K562 (cell line): ENCODE data around the gene HTR2A. TPM values are rescaled to one million over a fixed set of nuclear protein-coding genes. Genes with fewer than 3 reads are reported as not detected.

Experiments used
- ATAC-seq: fragments of 200-7000 bp; cut with Tn5 transposase; 3 replicates; pipeline ENCODE4 v1.9.1; 2020; ENCODE audit warnings: moderate library complexity
- BruUV-seq: library from RNA; stranded (reverse); fragments of 400-500 nt; replicated peaks from 2 replicates; lab custom pipeline; 2021; lab: Mats Ljungman, UMichigan
- CTCF ChIA-PET: fragments of 300-600 bp; formaldehyde crosslinking; extraction: SDS; loops from one replicate; lab custom pipeline; 2021; ENCODE audit warnings: low intra/inter-chr PET ratio; lab: Yijun Ruan, JAX
- POLR2A ChIA-PET: fragments of 300-600, 350-650 bp; sonication (Branson Sonifier 250); formaldehyde crosslinking; extraction: SDS; loops from one replicate; lab custom pipeline; 2021; ENCODE audit warnings: antibody characterized with exemption, inconsistent platforms; lab: Yijun Ruan, JAX
- DNase-seq, 4 experiments: peaks; one replicate each; pipeline versions ENCODE4 v3.0.0 to v3.0.0-alpha.2; 2011 to 2018; ENCODE audit warnings: low spot score in 3 of 4, mixed read lengths in 3 of 4; ENCODE audit errors: extremely low read depth in 1 of 4
- FAIRE-seq: peaks from 2 replicates; lab custom pipeline; 2011; peaks lifted over from hg19 to GRCh38; lab: Jason Lieb, UNC
- H2AFZ ChIP-seq: 2 replicates; pipeline ENCODE4 v1.6.0; 2011; ENCODE audit warnings: low read depth, low read length, control low read depth, inconsistent platforms
- H3K27ac ChIP-seq: fragments of 200-600 bp; 3 replicates; pipeline ENCODE4 v1.8.0; 2011; ENCODE audit warnings: low read depth, mild to moderate bottlenecking, control low read depth, inconsistent platforms, low read length, moderate library complexity, mixed read lengths; ENCODE audit errors: extremely low read depth
- H3K27me3 ChIP-seq, 2 experiments: fragments of 300-600 bp in 1 of 2; 2 replicates in 1 of 2; 3 replicates in 1 of 2; pipeline versions ENCODE4 v1.6.0 to v1.8.0; 2011; ENCODE audit warnings: inconsistent platforms in 2 of 2, low read length in 2 of 2, mild to moderate bottlenecking in 1 of 2, mixed read lengths in 1 of 2, moderate library complexity in 1 of 2; ENCODE audit not compliant: control insufficient read depth in 2 of 2, insufficient read depth in 2 of 2
- H3K36me3 ChIP-seq: fragments of 300-600 bp; 3 replicates; pipeline ENCODE4 v1.8.0; 2011; ENCODE audit warnings: mild to moderate bottlenecking, low read length, inconsistent platforms; ENCODE audit not compliant: control insufficient read depth, insufficient read depth
- H3K4me1 ChIP-seq, 2 experiments: fragments of 200-600 bp in 1 of 2; replicated peaks in 1 of 2; 2 replicates in 1 of 2; 3 replicates in 1 of 2; pipeline versions ENCODE4 v1.5.1 to v1.8.0; 2011; ENCODE audit warnings: inconsistent platforms in 2 of 2, low read length in 2 of 2, mild to moderate bottlenecking in 1 of 2, mixed read lengths in 1 of 2, moderate library complexity in 1 of 2; ENCODE audit not compliant: control insufficient read depth in 2 of 2, insufficient read depth in 2 of 2
- H3K4me2 ChIP-seq: 2 replicates; pipeline ENCODE4 v1.6.1; 2011; ENCODE audit warnings: low read length, control low read depth, inconsistent platforms, mixed read lengths; ENCODE audit not compliant: insufficient read depth
- H3K4me3 ChIP-seq: fragments of 200-600 bp; sonication (generic), shearing (Covaris generic); 2 replicates; pipeline ENCODE4 v1.5.1; 2016; ENCODE audit warnings: control low read depth, inconsistent platforms
- H3K79me2 ChIP-seq: fragments of 200-600 bp; 3 replicates; pipeline ENCODE4 v1.8.0; 2011; ENCODE audit warnings: low read length, inconsistent platforms; ENCODE audit not compliant: control insufficient read depth, insufficient read depth
- H3K9ac ChIP-seq, 2 experiments: 2 replicates each; pipeline versions ENCODE4 v1.6.0 to v1.6.1; 2011; ENCODE audit warnings: low read depth in 2 of 2, low read length in 2 of 2, control low read depth in 1 of 2, inconsistent platforms in 1 of 2, mild to moderate bottlenecking in 1 of 2, mixed read lengths in 1 of 2; ENCODE audit not compliant: insufficient read depth in 1 of 2
- H3K9me1 ChIP-seq: one replicate; pipeline ENCODE4 v1.6.0; 2011; ENCODE audit warnings: inconsistent platforms, mild to moderate bottlenecking, low read length, moderate library complexity; ENCODE audit not compliant: control insufficient read depth, insufficient read depth
- H3K9me3 ChIP-seq: replicated peaks from 2 replicates; pipeline ENCODE4 v1.5.1; 2011; ENCODE audit warnings: low read depth, low read length, inconsistent platforms; ENCODE audit not compliant: control insufficient read depth, insufficient read depth
- H4K20me1 ChIP-seq: replicated peaks from 2 replicates; pipeline ENCODE4 v1.6.1; 2011; ENCODE audit warnings: low read length, inconsistent platforms, mixed read lengths; ENCODE audit not compliant: control insufficient read depth, insufficient read depth
- in situ Hi-C: fragments of 300-500 bp; cut with MboI; formaldehyde crosslinking; loops from 4 replicates; pipeline ENCODE4 v1.15.0; 2018; ENCODE audit warnings: inconsistent platforms, mixed read lengths
- intact Hi-C: fragments of 100-400 bp; cut with micrococcal nuclease; formaldehyde crosslinking; loops from 2 replicates; pipeline ENCODE4 v1.14.2; 2022
- polyA plus RNA-seq, 8 experiments: library from polyadenylated mRNA; depleted of rRNA in 4 of 8; stranded (reverse) in 5 of 8; unstranded in 3 of 8; fragments of >200 nt; fragmentation: Nextera tagmentation in 2 of 8; fragmentation: Illumina TruSeq in 1 of 8; extraction: Ambion mirVana in 2 of 8; extraction: Trizol in 1 of 8; gene quantifications; 2 replicates each; pipeline versions ENCODE4 v1.2.1 to v1.2.3, GENCODE V29; 2011 to 2014; ENCODE audit warnings: inconsistent platforms in 1 of 8, missing spikeins in 1 of 8
- total RNA-seq, 7 experiments: library from RNA; depleted of rRNA in 6 of 7; stranded (reverse); fragments of >200 nt in 6 of 7; fragmentation: Illumina TruSeq in 2 of 7; extraction: Trizol in 2 of 7; gene quantifications; 2 replicates each; pipeline versions ENCODE4 v1.2.1 to v1.2.3, GENCODE V29; 2011 to 2021; ENCODE audit warnings: low replicate concordance in 1 of 7
- TF ChIP-seq, protein P1 (sequence below): sonication (generic); formaldehyde crosslinking; IDR thresholded peaks from 2 replicates; pipeline ENCODE4 v1.8.1; 2023; ENCODE audit warnings: mild to moderate bottlenecking, missing genetic modification reagents

The HTR2A gene
- total and polyA plus RNA-seq, 9 of the 15 experiments (the other 6 are each of a cell fraction or from before 2014, with no cell fraction given) = not detected

DNA sequence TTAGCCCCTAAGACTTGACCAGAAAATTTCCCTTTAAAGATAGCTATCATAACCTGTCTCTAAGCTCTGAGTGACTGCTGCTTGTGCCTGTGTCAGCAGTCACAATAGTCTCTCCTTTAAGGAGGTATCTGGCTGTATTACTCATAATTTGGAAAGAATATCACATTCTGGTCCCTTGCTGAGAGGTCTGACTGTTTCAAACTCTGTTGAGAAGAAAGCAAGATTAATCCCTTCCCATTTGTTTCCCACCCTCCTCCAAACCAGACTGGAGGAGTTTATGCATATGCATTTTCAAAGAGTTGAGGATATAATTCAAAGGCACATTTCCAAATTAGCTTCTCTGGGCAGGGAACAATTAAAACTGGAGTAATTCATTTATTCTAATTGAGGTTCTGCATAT is 2.3 kb downstream of the HTR2A start:
- intact Hi-C loops = loop anchor here (10.0 kb wide), 1 partner anchor 880 kb away; no protein-coding TSS in a partner anchor
- H3K9me3 ChIP-seq = no peaks in the 10 kb centered on the region
- TF ChIP-seq, protein P1, sequence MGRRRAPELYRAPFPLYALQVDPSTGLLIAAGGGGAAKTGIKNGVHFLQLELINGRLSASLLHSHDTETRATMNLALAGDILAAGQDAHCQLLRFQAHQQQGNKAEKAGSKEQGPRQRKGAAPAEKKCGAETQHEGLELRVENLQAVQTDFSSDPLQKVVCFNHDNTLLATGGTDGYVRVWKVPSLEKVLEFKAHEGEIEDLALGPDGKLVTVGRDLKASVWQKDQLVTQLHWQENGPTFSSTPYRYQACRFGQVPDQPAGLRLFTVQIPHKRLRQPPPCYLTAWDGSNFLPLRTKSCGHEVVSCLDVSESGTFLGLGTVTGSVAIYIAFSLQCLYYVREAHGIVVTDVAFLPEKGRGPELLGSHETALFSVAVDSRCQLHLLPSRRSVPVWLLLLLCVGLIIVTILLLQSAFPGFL (CRISPR knock-in tag) = no peak
- no peak for FAIRE-seq
- H3K4me1 ChIP-seq = peaks cover 0 to 6% of the 10 kb centered on the region in 2 experiments; a peak in 2 of 5 replicates
- no peaks in the 10 kb centered on the region; the same call in 1 of the 2 replicates for H4K20me1 ChIP-seq
- peak; percentile 15; the same call in 1 of the 3 replicates for ATAC-seq
- no peaks in the 10 kb centered on the region for H3K36me3 ChIP-seq
- peak overlapping the region; percentile 58 for H3K4me2 ChIP-seq
- CTCF ChIA-PET = interaction anchor here (1.2 to 1.3 kb wide), 2 partner anchors 880 to 1875 kb away, joined by 4 to 7 read pairs; no protein-coding TSS in a partner anchor
- DNase-seq = no peak
- H3K27me3 ChIP-seq = peaks cover 3 to 5% of the 10 kb centered on the region in 2 experiments; a peak in 3 of 5 replicates
- POLR2A ChIA-PET = interaction anchor here (0.5 to 1.0 kb wide), 2 partner anchors 10 to 867 kb away, joined by 3 to 4 read pairs; no protein-coding TSS in a partner anchor
- BruUV-seq = no TSS peak
- H2AFZ ChIP-seq = peak overlapping the region; percentile 26; the same call in 1 of the 2 replicates
- no peak overlapping the region for H3K27ac ChIP-seq
- no peaks in the 10 kb centered on the region for H3K9me1 ChIP-seq
- no peak overlapping the region for H3K9ac ChIP-seq
- in situ Hi-C loops = no loop called here
- no peak overlapping the region for H3K4me3 ChIP-seq
- H3K79me2 ChIP-seq = no peaks in the 10 kb centered on the region
